Stomach (tissue), 9 donors: Measurements from ENCODE around the gene PAH. TPM values are rescaled to one million over a fixed set of nuclear protein-coding genes. Genes with fewer than 3 reads are reported as not detected.

Experiments used
- DNase-seq, 2 donors: peaks; one replicate each; pipeline versions ENCODE4 v3.0.0 to v3.0.0-alpha.2; 2013 to 2019
- H3K27ac ChIP-seq, 5 donors: fragments of 200-600 bp in 4 of 5; sonication (generic) in 4 of 5; one replicate each; pipeline ENCODE4 v1.5.1; 2013 to 2019; ENCODE audit warnings: mild to moderate bottlenecking in 1 of 5, moderate library complexity in 1 of 5
- H3K27me3 ChIP-seq, 3 donors: fragments of 200-600 bp; sonication (generic); one replicate each; pipeline ENCODE4 v1.5.1; 2017 to 2019; ENCODE audit warnings: mixed run types in 1 of 3
- H3K36me3 ChIP-seq, 4 donors: fragments of 200-600 bp; sonication (generic); 1 replicate in 3 of 4; 2 replicates in 1 of 4; pipeline ENCODE4 v1.5.1; 2016 to 2019
- H3K4me1 ChIP-seq, 4 donors: fragments of 200-600 bp; sonication (generic); one replicate each; pipeline ENCODE4 v1.5.1; 2016 to 2019
- H3K4me3 ChIP-seq, 4 donors: fragments of 200-600 bp; sonication (generic) in 3 of 4; one replicate each; pipeline ENCODE4 v1.5.1; 2016 to 2019; ENCODE audit warnings: mild to moderate bottlenecking in 1 of 4
- H3K9me3 ChIP-seq, 4 donors: fragments of 200-600 bp; sonication (generic); one replicate each; pipeline ENCODE4 v1.5.1; 2016 to 2019
- EP300 ChIP-seq: sonication (generic); formaldehyde crosslinking; IDR thresholded peaks from one replicate; pipeline ENCODE4 v1.6.1; 2017; ENCODE audit warnings: antibody characterized with exemption
- POLR2A ChIP-seq, 4 donors: fragments of 450-650 bp; IDR thresholded peaks; one replicate each; pipeline ENCODE4 v1.6.1; 2016; ENCODE audit warnings: antibody characterized with exemption in 4 of 4, control low read depth in 2 of 4, mild to moderate bottlenecking in 1 of 4, moderate library complexity in 1 of 4
- POLR2AphosphoS5 ChIP-seq, 3 donors: sonication (generic); formaldehyde crosslinking; IDR thresholded peaks; one replicate each; pipeline ENCODE4 v1.6.1; 2016; ENCODE audit warnings: antibody characterized with exemption in 3 of 3
- WGBS, 5 donors: extraction: QIAGEN DNeasy Blood & Tissue Kit in 3 of 5; methylation state at CpG; one replicate each; pipeline versions ENCODE4 v1.1.5 to v1.1.7; 2013 to 2018; 5-methylcytosine and 5-hydroxymethylcytosine counted together
- intact Hi-C: fragments of 100-400 bp; cut with DNase I; formaldehyde crosslinking; loops from one replicate; pipeline ENCODE4 v1.15.1; 2023; ENCODE audit warnings: low total_unique reads
- polyA plus RNA-seq, 3 donors: library from polyadenylated mRNA; stranded (reverse); fragments of 200-250 nt; gene quantifications; one replicate each; pipeline ENCODE4 v1.2.3, GENCODE V29; 2013
- total RNA-seq, 5 donors: library from RNA; depleted of rRNA; stranded (reverse); fragments of >200 nt; gene quantifications; one replicate each; pipeline versions ENCODE4 v1.1.0 to v1.2.3, GENCODE V29; 2014 to 2016
- TF ChIP-seq, protein P1 (sequence below), 7 experiments: fragments of 450-650 bp in 4 of 7; fragments of 200-600 bp in 3 of 7; sonication (generic) in 3 of 7; IDR thresholded peaks; one replicate each; pipeline ENCODE4 v1.5.1; 2016 to 2019; ENCODE audit warnings: antibody characterized with exemption in 7 of 7, control low read depth in 2 of 7, mild to moderate bottlenecking in 1 of 7
- donor health status: healthy with polysubstance abuse.
- donor health status: Bipolar disorder and iron deficiency.
- donor health status: healthy.

Gene PAH
- total and polyA plus RNA-seq, 8 donors, result 0.08 to 1.1 TPM; not detected in 6

DNA sequence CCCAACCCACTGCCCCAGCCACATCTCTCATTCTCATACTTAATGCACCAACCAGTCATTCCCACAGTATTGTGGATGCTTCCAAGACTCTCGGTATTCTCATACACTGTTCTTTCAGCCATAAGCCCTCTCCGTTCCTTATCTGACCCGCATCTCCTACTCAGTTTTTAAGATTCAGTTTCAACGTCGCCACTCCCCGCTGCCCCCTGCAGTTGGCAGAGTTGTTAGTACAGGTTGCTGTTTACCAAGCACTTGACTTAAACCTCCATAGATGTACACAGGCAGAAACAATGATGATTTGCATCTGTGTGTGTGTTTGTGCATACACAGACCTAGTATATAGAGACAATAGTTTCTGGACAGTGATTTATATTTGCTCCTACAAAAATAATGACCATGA lies 40.2 kb downstream of the PAH start:
- intact Hi-C loops, result no loop called here
- Histone ChIP-seq H3K27ac (no peak overlapping the region), H3K27me3 (peaks cover 0 to 20% (median 0%) of the 10 kb centered on the region in 3 donors), H3K4me3 (no peak overlapping the region), H3K4me1 (peaks cover 0 to 5% (median 0%) of the 10 kb centered on the region in 4 donors), H3K9me3 (no peaks in the 10 kb centered on the region), H3K36me3 (no peaks in the 10 kb centered on the region)
- TF ChIP-seq, protein P1, sequence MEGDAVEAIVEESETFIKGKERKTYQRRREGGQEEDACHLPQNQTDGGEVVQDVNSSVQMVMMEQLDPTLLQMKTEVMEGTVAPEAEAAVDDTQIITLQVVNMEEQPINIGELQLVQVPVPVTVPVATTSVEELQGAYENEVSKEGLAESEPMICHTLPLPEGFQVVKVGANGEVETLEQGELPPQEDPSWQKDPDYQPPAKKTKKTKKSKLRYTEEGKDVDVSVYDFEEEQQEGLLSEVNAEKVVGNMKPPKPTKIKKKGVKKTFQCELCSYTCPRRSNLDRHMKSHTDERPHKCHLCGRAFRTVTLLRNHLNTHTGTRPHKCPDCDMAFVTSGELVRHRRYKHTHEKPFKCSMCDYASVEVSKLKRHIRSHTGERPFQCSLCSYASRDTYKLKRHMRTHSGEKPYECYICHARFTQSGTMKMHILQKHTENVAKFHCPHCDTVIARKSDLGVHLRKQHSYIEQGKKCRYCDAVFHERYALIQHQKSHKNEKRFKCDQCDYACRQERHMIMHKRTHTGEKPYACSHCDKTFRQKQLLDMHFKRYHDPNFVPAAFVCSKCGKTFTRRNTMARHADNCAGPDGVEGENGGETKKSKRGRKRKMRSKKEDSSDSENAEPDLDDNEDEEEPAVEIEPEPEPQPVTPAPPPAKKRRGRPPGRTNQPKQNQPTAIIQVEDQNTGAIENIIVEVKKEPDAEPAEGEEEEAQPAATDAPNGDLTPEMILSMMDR (IDR thresholded peaks at IDR 0.05), result no peak
- TF ChIP-seq POLR2A (IDR thresholded peaks at IDR 0.05) (no peak), POLR2AphosphoS5 (IDR thresholded peaks at IDR 0.05) (no peak)
- WGBS, 5 donors, result 58 to 76% (median 66%) methylated on average over 6 of the region's 6 CpGs
- no peak for DNase-seq

DNA sequence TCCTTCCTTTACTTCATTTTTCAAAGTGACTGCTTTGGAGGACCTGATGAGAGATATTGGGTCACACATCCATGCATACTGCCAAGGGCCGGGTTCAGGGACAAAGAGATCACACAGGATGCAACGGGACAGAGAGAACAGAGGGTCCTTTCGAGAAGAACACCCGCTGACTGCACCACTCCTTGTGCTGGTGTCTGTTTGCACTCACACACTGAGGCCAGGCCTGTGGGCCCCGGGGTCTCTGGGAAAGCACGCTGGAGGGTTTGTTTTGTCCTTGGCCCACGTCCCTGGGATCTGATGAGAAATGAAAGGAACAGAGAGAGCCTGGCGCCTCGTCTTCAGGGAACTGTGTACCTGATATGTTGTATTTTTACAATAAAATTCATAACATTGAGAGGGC lies 42.2 kb downstream of the PAH start:
- no peaks in the 10 kb centered on the region for H3K36me3 ChIP-seq
- H3K4me3 ChIP-seq, result no peak overlapping the region
- intact Hi-C loops, result no loop called here
- no peak for TF ChIP-seq POLR2A (IDR thresholded peaks at IDR 0.05)
- H3K4me1 ChIP-seq, result peaks cover 0 to 5% (median 0%) of the 10 kb centered on the region in 4 donors
- 61 to 75% (median 68%) methylated on average over 9 of the region's 9 CpGs for WGBS, 5 donors
- peaks cover 0 to 13% (median 0%) of the 10 kb centered on the region in 3 donors for H3K27me3 ChIP-seq
- H3K9me3 ChIP-seq, result no peaks in the 10 kb centered on the region
- no peak overlapping the region for H3K27ac ChIP-seq
- DNase-seq, result no peak

GRCh38 chr12:102873077-102873476 lies 44.0 kb downstream of the PAH start:
- Histone ChIP-seq H3K36me3 (no peaks in the 10 kb centered on the region), H3K9me3 (no peaks in the 10 kb centered on the region), H3K4me1 (no peaks in the 10 kb centered on the region), H3K4me3 (no peak overlapping the region), H3K27me3 (no peaks in the 10 kb centered on the region), H3K27ac (no peak overlapping the region)
- no peak for TF ChIP-seq POLR2AphosphoS5 (IDR thresholded peaks at IDR 0.05)
- TF ChIP-seq EP300, result no peak
- TF ChIP-seq, protein P1 (IDR thresholded peaks at IDR 0.05), result no peak
- no peak for TF ChIP-seq POLR2A (IDR thresholded peaks at IDR 0.05)
- no peak for DNase-seq
- WGBS, 5 donors, result 67 to 80% (median 71%) methylated on average over 2 of the region's 2 CpGs
- intact Hi-C loops, result no loop called here

- H3K27me3 ChIP-seq, result no peaks in the 10 kb centered on the region
- TF ChIP-seq POLR2AphosphoS5 (IDR thresholded peaks at IDR 0.05), result no peak
- no peak for TF ChIP-seq POLR2A (IDR thresholded peaks at IDR 0.05)
- TF ChIP-seq, protein P1 (IDR thresholded peaks at IDR 0.05), result no peak
- no peak for TF ChIP-seq EP300
- intact Hi-C loops, result no loop called here
- H3K36me3 ChIP-seq, result no peaks in the 10 kb centered on the region
- DNase-seq, result no peak
- H3K4me1 ChIP-seq, result no peaks in the 10 kb centered on the region
- no peak overlapping the region for H3K4me3 ChIP-seq
- no peaks in the 10 kb centered on the region for H3K9me3 ChIP-seq
- 46 to 66% (median 65%) methylated on average over 2 of the region's 2 CpGs for WGBS, 5 donors
- no peak overlapping the region for H3K27ac ChIP-seq
Observed at GRCh38 chr12:102871014-102871413, 46.0 kb downstream of the PAH start.

- H3K4me3 ChIP-seq, result no peak overlapping the region
- TF ChIP-seq, protein P1 (IDR thresholded peaks at IDR 0.05), result no peak
- TF ChIP-seq POLR2A (IDR thresholded peaks at IDR 0.05) (no peak), POLR2AphosphoS5 (IDR thresholded peaks at IDR 0.05) (no peak), EP300 (no peak)
- H3K36me3 ChIP-seq, result no peaks in the 10 kb centered on the region
- WGBS, 5 donors, result 27 to 44% (median 40%) methylated on average over 3 of the region's 3 CpGs; no CpG with 5 or more reads in 1 of the 5 donors
- H3K27ac ChIP-seq, result no peak overlapping the region
- no peaks in the 10 kb centered on the region for H3K4me1 ChIP-seq
- no peaks in the 10 kb centered on the region for H3K27me3 ChIP-seq
- intact Hi-C loops, result no loop called here
- no peaks in the 10 kb centered on the region for H3K9me3 ChIP-seq
- DNase-seq, result no peak
Observed at GRCh38 chr12:102869571-102869970, 47.5 kb downstream of the PAH start.
